K562 (cell line): ENCODE data around the gene IGSF21. TPM values are rescaled to one million over a fixed set of nuclear protein-coding genes. Genes with fewer than 3 reads are reported as not detected.

ENCODE experiments used
- HDAC6 ChIP-seq: IDR thresholded peaks from 2 replicates; pipeline ENCODE4 v1.6.1; 2012; ENCODE audit warnings: low read depth, mild to moderate bottlenecking, control low read depth, inconsistent platforms, low read length, moderate library complexity
- REST ChIP-seq, 2 experiments: fragments of 450-650 bp; formaldehyde crosslinking in 1 of 2; IDR thresholded peaks; 2 replicates each; pipeline versions ENCODE4 v1.4.0 to v1.6.1; 2014 to 2020; ENCODE audit warnings: mild to moderate bottlenecking in 2 of 2, borderline replicate concordance in 1 of 2, low read depth in 1 of 2
- polyA plus RNA-seq, 8 experiments: library from polyadenylated mRNA; depleted of rRNA in 4 of 8; stranded (reverse) in 5 of 8; unstranded in 3 of 8; fragments of >200 nt; fragmentation: Nextera tagmentation in 2 of 8; fragmentation: Illumina TruSeq in 1 of 8; extraction: Ambion mirVana in 2 of 8; extraction: Trizol in 1 of 8; gene quantifications; 2 replicates each; pipeline versions ENCODE4 v1.2.1 to v1.2.3, GENCODE V29; 2011 to 2014; ENCODE audit warnings: inconsistent platforms in 1 of 8, missing spikeins in 1 of 8
- total RNA-seq, 7 experiments: library from RNA; depleted of rRNA in 6 of 7; stranded (reverse); fragments of >200 nt in 6 of 7; fragmentation: Illumina TruSeq in 2 of 7; extraction: Trizol in 2 of 7; gene quantifications; 2 replicates each; pipeline versions ENCODE4 v1.2.1 to v1.2.3, GENCODE V29; 2011 to 2021; ENCODE audit warnings: low replicate concordance in 1 of 7

Gene IGSF21
- total and polyA plus RNA-seq, 9 of the 15 experiments (the other 6 are each of a cell fraction or from before 2014, with no cell fraction given) = not detected

DNA sequence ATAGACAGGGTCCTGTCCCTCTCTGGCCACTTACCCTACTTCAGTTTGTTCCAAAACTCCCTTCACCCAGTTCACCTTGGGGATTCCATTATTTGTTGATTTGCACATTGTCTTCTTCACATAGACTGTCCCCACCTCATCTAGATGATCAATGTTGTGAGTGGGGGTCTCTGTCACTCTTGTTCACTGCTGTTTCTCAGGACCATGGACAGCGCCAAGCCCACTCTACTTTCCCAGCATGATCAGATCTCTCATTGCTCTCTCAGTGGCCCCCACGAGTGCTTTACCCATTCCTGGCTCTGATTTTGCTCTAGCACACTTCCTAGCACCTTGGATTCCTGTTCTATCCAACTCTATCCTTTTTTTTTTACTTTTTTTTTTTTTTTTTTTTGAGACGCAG, 45.4 kb upstream of the IGSF21 start (continued):
- peak; percentile 97 for TF ChIP-seq REST (IDR thresholded peaks at IDR 0.05; ENCODE audit: borderline replicate concordance)
- TF ChIP-seq REST (CRISPR knock-in tag; IDR thresholded peaks at IDR 0.05; ENCODE audit: low read depth) = peak; percentile 88
- no peak for TF ChIP-seq HDAC6
- TF ChIP-seq, all 486 proteins: peak for 4
